GM12872 (cell line): ENCODE data around the gene TBC1D25.

Source experiments
- TF ChIP-seq, protein P1 (sequence below): IDR thresholded peaks from 3 replicates; pipeline ENCODE4 v1.5.1; 2011; ENCODE audit warnings: low read depth, mild to moderate bottlenecking, low read length, moderate library complexity; ENCODE audit not compliant: insufficient read depth

The TBC1D25 gene

DNA sequence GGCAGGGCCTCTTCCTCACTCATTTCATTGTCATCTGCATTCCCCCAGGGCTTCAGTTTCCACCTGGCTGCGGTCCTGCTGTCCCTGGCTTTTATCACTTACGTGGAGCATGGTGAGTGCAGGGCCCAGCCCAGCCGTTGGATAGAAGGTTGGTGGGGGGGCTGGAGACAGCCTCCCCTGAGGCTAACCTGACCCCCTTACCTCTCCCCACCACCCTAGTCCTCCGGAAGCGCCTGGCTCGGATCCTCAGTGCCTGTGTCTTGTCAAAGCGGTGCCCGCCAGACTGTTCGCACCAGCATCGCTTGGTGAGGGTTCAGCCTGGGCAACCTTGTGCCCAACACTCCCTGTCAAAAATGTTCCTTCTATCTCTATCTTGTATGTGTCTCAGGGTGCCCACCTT, 23.7 kb upstream of the TBC1D25 start:
- TF ChIP-seq, protein P1, sequence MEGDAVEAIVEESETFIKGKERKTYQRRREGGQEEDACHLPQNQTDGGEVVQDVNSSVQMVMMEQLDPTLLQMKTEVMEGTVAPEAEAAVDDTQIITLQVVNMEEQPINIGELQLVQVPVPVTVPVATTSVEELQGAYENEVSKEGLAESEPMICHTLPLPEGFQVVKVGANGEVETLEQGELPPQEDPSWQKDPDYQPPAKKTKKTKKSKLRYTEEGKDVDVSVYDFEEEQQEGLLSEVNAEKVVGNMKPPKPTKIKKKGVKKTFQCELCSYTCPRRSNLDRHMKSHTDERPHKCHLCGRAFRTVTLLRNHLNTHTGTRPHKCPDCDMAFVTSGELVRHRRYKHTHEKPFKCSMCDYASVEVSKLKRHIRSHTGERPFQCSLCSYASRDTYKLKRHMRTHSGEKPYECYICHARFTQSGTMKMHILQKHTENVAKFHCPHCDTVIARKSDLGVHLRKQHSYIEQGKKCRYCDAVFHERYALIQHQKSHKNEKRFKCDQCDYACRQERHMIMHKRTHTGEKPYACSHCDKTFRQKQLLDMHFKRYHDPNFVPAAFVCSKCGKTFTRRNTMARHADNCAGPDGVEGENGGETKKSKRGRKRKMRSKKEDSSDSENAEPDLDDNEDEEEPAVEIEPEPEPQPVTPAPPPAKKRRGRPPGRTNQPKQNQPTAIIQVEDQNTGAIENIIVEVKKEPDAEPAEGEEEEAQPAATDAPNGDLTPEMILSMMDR: no peak

DNA sequence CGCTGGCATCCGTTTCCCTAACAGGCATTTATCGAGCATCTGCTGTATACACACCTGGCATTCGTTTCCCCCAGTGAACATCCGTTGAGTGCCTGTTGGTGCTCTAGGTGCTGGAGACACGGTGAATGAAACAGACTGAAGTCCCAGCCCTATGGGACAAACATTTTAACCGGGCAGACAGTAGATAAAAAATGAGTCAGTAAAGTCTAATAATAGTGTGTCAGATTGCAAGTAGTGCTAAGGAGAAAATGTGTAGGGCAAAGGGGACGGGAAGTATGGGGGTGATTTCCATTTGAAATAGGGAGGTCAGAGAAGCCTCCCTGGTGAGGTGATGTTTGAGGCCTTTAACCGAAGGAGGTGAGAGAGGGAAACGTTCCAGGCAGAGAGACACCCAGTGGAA, 23.2 kb upstream of the TBC1D25 start:
- TF ChIP-seq, protein P1: no peak

DNA sequence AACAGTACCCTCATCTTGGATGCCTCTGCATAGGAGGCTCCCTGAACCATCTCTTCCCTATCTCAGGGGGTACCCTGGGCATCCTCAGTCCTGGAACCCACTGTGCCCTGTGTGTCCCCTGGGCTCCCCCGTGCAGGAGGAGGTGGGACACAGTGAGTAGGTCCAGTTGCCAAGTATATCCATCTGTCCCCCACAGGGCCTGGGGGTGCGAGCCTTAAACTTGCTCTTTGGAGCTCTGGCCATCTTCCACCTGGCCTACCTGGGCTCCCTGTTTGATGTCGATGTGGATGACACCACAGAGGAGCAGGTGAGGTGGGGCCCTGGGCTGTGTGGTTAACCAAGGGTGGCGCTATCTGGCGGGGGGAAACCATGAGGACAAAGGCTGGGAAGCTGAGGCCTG, 22.5 kb upstream of the TBC1D25 start:
- TF ChIP-seq, protein P1: no peak

DNA sequence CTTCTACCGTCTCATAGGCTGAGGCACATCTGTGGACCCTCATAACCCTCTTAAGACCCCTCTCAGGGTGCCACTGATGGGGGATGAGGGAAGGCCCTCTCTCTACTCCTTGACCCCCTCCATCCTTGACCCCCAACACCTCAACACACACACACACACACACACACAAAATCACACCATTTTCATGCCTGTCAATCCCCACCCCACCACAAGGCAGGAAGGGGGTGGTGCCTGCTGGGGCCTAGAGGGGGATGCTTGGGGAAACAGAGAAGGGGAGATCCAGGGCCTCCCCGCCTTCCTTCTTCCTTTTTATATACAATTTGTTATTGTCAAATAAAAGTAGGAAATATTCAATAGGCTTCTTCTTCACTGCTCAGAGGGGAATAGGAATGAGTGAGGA, 19.1 kb upstream of the TBC1D25 start:
- TF ChIP-seq, protein P1: no peak

DNA sequence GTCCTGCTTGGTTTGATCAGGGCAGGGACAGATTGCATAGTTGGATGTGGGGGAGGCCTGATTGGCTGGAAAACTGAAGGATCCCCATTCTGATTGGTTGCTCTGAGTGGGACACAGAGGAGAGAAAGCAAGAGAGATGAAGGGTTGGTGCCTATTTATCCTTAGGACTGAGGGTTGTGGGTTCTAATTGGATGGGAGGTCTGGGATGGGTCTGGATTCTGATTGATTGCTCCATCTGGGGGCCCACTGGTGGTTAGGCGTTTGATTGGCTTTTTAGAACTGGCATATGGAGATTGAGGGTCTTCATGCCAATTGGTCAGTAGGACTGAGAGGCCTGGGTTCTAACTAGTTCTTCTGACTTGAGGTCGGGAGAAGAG, 18.6 kb upstream of the TBC1D25 start:
- TF ChIP-seq, protein P1: no peak

DNA sequence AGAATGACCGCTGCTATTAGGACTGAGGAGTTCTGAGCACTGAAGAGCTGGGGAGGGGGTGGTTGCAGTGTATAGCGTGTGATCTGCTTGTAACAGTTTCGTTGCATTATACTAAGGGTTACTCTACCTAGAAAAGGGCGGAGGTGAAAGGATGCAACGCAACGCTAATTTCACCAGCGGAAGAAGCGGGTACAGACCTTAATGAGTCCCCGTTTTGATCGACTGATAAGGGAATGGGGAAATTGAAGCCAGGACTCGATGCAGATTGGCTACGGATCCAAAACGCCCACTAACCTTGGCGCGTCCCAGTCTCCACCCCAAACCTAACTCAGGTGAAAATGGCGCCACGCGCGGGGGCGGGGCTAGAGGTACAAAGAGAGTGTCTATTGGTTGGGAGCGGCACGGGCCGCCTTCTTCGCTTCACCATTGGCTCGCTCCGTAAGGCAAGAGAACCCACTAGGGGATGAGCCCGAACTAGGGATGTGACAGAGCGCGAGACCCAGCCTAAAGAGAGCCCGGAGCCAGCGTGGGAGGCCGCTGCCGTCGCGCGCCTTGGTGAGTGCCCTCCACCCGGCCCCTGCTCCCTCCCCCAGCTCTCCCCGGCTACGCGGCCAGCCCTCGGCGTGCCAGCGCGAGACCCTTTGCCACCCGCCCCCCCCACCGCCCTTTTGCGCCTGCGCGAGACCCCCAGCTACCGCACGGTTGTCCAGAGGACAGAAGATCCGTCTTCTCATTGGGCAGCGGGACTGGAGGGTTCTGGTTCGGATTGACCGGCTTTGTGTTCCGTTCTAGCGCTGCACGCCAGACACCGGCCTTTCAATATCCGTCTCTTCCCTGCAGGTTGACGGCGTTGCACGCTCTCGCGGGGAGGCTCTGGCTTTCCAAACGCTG, 17.9 kb upstream of the TBC1D25 start, which contains the start of gene EBP:
Gene EBP (plus strand): TSS at position 456 of the 891 bp plus-strand sequence. CDS start 1,964 bp downstream, outside the sequence.
- TF ChIP-seq, protein P1: no peak

DNA sequence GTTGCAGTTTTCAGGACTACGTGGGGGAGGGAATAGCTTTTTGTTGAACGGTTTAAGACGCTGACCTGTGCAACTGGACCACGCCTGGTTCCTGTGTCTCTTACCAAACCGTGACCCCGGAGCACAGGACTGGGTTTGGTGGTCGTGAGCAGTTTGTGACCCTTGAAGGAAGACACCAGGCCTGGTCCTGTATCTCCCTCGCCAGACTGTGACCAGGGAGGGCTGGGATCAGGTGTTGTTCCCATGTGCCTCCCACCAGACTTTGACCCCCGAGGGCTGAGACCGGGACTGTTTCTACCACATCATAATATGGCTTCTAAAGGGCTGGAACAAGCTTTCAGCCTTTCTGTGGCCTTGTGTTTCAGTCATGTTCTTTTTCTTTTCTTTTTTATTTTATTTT, 17.2 kb upstream of the TBC1D25 start:
- TF ChIP-seq, protein P1: no peak
